HEK293 (cell line): ENCODE measurements around the gene CISH.
A peak's percentile ranks its signal among the peaks of the same experiment; 100 is the strongest.

Source experiments
- CTCF ChIA-PET: fragments of 350-600 bp; formaldehyde crosslinking; extraction: SDS; loops from one replicate; lab custom pipeline; 2021; ENCODE audit warnings: antibody characterized with exemption; lab: Yijun Ruan, JAX
- POLR2A ChIA-PET: fragments of 300-600 bp; formaldehyde crosslinking; extraction: SDS; loops from one replicate; lab custom pipeline; 2020; ENCODE audit warnings: antibody characterized with exemption, inconsistent platforms; lab: Yijun Ruan, JAX
- H3K27ac ChIP-seq: fragments of 200-500 bp; sonication (Bioruptor generic); 2 replicates; pipeline ENCODE4 v1.5.1; 2014; ENCODE audit warnings: low read depth, low read length, control low read depth, inconsistent platforms; ENCODE audit errors: extremely low read depth
- H3K36me3 ChIP-seq, 2 experiments: fragments of 200-500 bp in 1 of 2; sonication (Bioruptor generic) in 1 of 2; 1 replicate in 1 of 2; 2 replicates in 1 of 2; pipeline ENCODE4 v1.5.1; 2014 to 2017; ENCODE audit warnings: inconsistent platforms in 2 of 2, low read length in 2 of 2; ENCODE audit not compliant: control insufficient read depth in 2 of 2, insufficient read depth in 1 of 2
- H3K4me1 ChIP-seq: fragments of 200-500 bp; sonication (Bioruptor generic); 2 replicates; pipeline ENCODE4 v1.5.1; 2014; ENCODE audit warnings: mild to moderate bottlenecking, low read length, inconsistent platforms; ENCODE audit not compliant: control insufficient read depth, insufficient read depth
- H3K4me3 ChIP-seq: 2 replicates; pipeline ENCODE4 v1.5.1; 2011; ENCODE audit warnings: low read depth, mild to moderate bottlenecking, control low read depth, low read length, moderate library complexity
- H3K9me3 ChIP-seq: fragments of 200-500 bp; sonication (Bioruptor generic); 2 replicates; pipeline ENCODE4 v1.5.1; 2014; ENCODE audit warnings: low read depth, low read length, inconsistent platforms; ENCODE audit not compliant: control insufficient read depth, insufficient read depth
- EGR2 ChIP-seq: fragments of 450-650 bp; formaldehyde crosslinking; IDR thresholded peaks from 2 replicates; pipeline ENCODE4 v1.5.1; 2016; ENCODE audit warnings: low read depth, missing biosample characterization, missing genetic modification characterization
- GLIS1 ChIP-seq: fragments of 450-650 bp; formaldehyde crosslinking; IDR thresholded peaks from 2 replicates; pipeline ENCODE4 v1.5.1; 2016; ENCODE audit warnings: missing biosample characterization, missing genetic modification characterization
- HOXC10 ChIP-seq: sonication (generic); formaldehyde crosslinking; IDR thresholded peaks from 2 replicates; pipeline ENCODE4 v1.8.1; 2023; ENCODE audit warnings: mild to moderate bottlenecking, missing genetic modification reagents
- KLF8 ChIP-seq: fragments of 450-650 bp; formaldehyde crosslinking; IDR thresholded peaks from 2 replicates; pipeline ENCODE4 v1.5.1; 2016; ENCODE audit warnings: missing biosample characterization, missing genetic modification characterization
- MEIS1 ChIP-seq: sonication (generic); formaldehyde crosslinking; IDR thresholded peaks from 2 replicates; pipeline ENCODE4 v1.8.1; 2022; ENCODE audit warnings: missing genetic modification reagents, mild to moderate bottlenecking, borderline replicate concordance
- PBX3 ChIP-seq: sonication (generic); formaldehyde crosslinking; IDR thresholded peaks from 2 replicates; pipeline ENCODE4 v1.8.1; 2022; ENCODE audit warnings: mild to moderate bottlenecking, moderate library complexity, missing genetic modification reagents
- SCRT1 ChIP-seq: fragments of 450-650 bp; formaldehyde crosslinking; IDR thresholded peaks from 2 replicates; pipeline ENCODE4 v1.5.1; 2016; ENCODE audit warnings: missing biosample characterization, missing genetic modification characterization, borderline replicate concordance
- SCRT2 ChIP-seq: fragments of 450-650 bp; formaldehyde crosslinking; IDR thresholded peaks from 2 replicates; pipeline ENCODE4 v1.5.1; 2016; ENCODE audit warnings: missing biosample characterization, missing genetic modification characterization
- ZFHX2 ChIP-seq: fragments of 450-650 bp; formaldehyde crosslinking; conservative IDR thresholded peaks from 2 replicates; pipeline ENCODE4 v1.5.1; 2016; ENCODE audit warnings: missing biosample characterization, missing genetic modification characterization
- ZFP3 ChIP-seq: fragments of 450-650 bp; formaldehyde crosslinking; IDR thresholded peaks from 2 replicates; pipeline ENCODE4 v1.5.1; 2016; ENCODE audit warnings: low read depth, missing biosample characterization, missing genetic modification characterization
- ZNF132 ChIP-seq: fragments of 450-650 bp; formaldehyde crosslinking; IDR thresholded peaks from 2 replicates; pipeline ENCODE4 v1.5.1; 2017; ENCODE audit warnings: missing biosample characterization, missing genetic modification characterization, borderline replicate concordance
- ZNF266 ChIP-seq: fragments of 450-650 bp; formaldehyde crosslinking; IDR thresholded peaks from 2 replicates; pipeline ENCODE4 v1.5.1; 2016; ENCODE audit warnings: missing biosample characterization, missing genetic modification characterization, low read depth
- ZNF366 ChIP-seq: fragments of 450-650 bp; formaldehyde crosslinking; conservative IDR thresholded peaks from 2 replicates; pipeline ENCODE4 v1.5.1; 2016; ENCODE audit warnings: missing biosample characterization, missing genetic modification characterization
- ZNF404 ChIP-seq: fragments of 450-650 bp; formaldehyde crosslinking; IDR thresholded peaks from 2 replicates; pipeline ENCODE4 v1.5.1; 2017; ENCODE audit warnings: missing biosample characterization, missing genetic modification characterization
- ZNF426 ChIP-seq: fragments of 450-650 bp; formaldehyde crosslinking; IDR thresholded peaks from 2 replicates; pipeline ENCODE4 v1.5.1; 2017; ENCODE audit warnings: missing biosample characterization, missing genetic modification characterization, mild to moderate bottlenecking, inconsistent platforms, moderate library complexity
- ZNF433 ChIP-seq: fragments of 450-650 bp; formaldehyde crosslinking; IDR thresholded peaks from 2 replicates; pipeline ENCODE4 v1.5.1; 2016; ENCODE audit warnings: missing biosample characterization, missing genetic modification characterization, low read depth
- ZNF530 ChIP-seq: fragments of 450-650 bp; formaldehyde crosslinking; IDR thresholded peaks from 2 replicates; pipeline ENCODE4 v1.5.1; 2016; ENCODE audit warnings: low read depth, missing biosample characterization, missing genetic modification characterization
- ZNF544 ChIP-seq: fragments of 450-650 bp; formaldehyde crosslinking; IDR thresholded peaks from 2 replicates; pipeline ENCODE4 v1.5.0; 2017; ENCODE audit warnings: missing biosample characterization, missing genetic modification characterization
- ZNF600 ChIP-seq: fragments of 450-650 bp; formaldehyde crosslinking; IDR thresholded peaks from 2 replicates; pipeline ENCODE4 v1.5.1; 2016; ENCODE audit warnings: missing biosample characterization, missing genetic modification characterization
- ZNF677 ChIP-seq: fragments of 450-650 bp; IDR thresholded peaks from 2 replicates; pipeline ENCODE4 v1.5.0; 2018; ENCODE audit warnings: missing biosample characterization, mild to moderate bottlenecking, missing genetic modification characterization, moderate library complexity
- ZNF791 ChIP-seq: fragments of 450-650 bp; formaldehyde crosslinking; IDR thresholded peaks from 2 replicates; pipeline ENCODE4 v1.5.1; 2016; ENCODE audit warnings: missing biosample characterization, missing genetic modification characterization
- TF ChIP-seq, protein P1 (sequence below): fragments of 450-650 bp; formaldehyde crosslinking; IDR thresholded peaks from 2 replicates; pipeline ENCODE4 v1.5.1; 2017; ENCODE audit warnings: missing biosample characterization, mild to moderate bottlenecking, missing genetic modification characterization, moderate library complexity
- TF ChIP-seq, protein P2 (sequence below): fragments of 450-650 bp; formaldehyde crosslinking; conservative IDR thresholded peaks from 2 replicates; pipeline ENCODE4 v1.5.1; 2016; ENCODE audit warnings: low read depth, missing biosample characterization, missing genetic modification characterization

CISH gene

DNA sequence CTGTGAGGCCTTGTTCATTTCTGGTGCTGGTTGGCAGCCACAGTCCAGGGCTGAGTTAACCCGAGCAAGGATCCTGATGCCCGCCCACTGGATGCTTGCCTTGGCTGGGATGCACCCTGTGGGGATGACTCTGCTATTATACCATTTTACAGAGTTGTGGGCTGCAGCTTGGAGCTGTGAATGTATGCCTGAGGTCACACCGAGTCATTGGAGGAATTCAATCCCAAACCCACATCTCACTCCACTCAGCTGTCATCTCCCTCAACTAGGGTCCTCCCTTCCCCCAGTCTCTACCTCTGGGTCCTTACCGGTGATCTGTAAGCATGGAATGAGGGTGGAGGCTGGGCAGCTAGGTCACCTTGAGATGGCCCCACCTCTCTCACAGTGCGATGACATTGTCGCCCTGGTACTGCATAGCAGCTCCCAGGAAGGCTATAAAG lies 27.5 kb upstream of the CISH start:
- TF ChIP-seq ZFHX2 (tag by site-specific recombination) (peak; percentile 68), EGR2 (peak; percentile 70), PBX3 (CRISPR knock-in tag) (no peak)
- Histone ChIP-seq H3K27ac (no peak overlapping the region), H3K4me1 (no peaks in the 10 kb centered on the region), H3K9me3 (no peaks in the 10 kb centered on the region), H3K36me3 (peaks cover 0 to 29% of the 10 kb centered on the region in 2 experiments; a peak in 1 of 3 replicates), H3K4me3 (no peak overlapping the region)
- CTCF ChIA-PET: interaction anchor here (0.6 to 1.0 kb wide), 2 partner anchors 12 to 463 kb away, joined by 3 read pairs; no protein-coding TSS in a partner anchor
- POLR2A ChIA-PET: no interaction called here

- Histone ChIP-seq H3K4me3 (no peak overlapping the region), H3K4me1 (no peaks in the 10 kb centered on the region), H3K9me3 (no peaks in the 10 kb centered on the region), H3K27ac (no peak overlapping the region), H3K36me3 (peaks cover 0 to 18% of the 10 kb centered on the region in 2 experiments; a peak in 1 of 3 replicates)
- ChIA-PET CTCF (no interaction called here), POLR2A (no interaction called here)
- TF ChIP-seq, protein P1, sequence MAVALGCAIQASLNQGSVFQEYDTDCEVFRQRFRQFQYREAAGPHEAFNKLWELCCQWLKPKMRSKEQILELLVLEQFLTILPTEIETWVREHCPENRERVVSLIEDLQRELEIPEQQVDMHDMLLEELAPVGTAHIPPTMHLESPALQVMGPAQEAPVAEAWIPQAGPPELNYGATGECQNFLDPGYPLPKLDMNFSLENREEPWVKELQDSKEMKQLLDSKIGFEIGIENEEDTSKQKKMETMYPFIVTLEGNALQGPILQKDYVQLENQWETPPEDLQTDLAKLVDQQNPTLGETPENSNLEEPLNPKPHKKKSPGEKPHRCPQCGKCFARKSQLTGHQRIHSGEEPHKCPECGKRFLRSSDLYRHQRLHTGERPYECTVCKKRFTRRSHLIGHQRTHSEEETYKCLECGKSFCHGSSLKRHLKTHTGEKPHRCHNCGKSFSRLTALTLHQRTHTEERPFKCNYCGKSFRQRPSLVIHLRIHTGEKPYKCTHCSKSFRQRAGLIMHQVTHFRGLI (tag by site-specific recombination): no peak
- TF ChIP-seq KLF8 (tag by site-specific recombination): no peak
- TF ChIP-seq, protein P2, sequence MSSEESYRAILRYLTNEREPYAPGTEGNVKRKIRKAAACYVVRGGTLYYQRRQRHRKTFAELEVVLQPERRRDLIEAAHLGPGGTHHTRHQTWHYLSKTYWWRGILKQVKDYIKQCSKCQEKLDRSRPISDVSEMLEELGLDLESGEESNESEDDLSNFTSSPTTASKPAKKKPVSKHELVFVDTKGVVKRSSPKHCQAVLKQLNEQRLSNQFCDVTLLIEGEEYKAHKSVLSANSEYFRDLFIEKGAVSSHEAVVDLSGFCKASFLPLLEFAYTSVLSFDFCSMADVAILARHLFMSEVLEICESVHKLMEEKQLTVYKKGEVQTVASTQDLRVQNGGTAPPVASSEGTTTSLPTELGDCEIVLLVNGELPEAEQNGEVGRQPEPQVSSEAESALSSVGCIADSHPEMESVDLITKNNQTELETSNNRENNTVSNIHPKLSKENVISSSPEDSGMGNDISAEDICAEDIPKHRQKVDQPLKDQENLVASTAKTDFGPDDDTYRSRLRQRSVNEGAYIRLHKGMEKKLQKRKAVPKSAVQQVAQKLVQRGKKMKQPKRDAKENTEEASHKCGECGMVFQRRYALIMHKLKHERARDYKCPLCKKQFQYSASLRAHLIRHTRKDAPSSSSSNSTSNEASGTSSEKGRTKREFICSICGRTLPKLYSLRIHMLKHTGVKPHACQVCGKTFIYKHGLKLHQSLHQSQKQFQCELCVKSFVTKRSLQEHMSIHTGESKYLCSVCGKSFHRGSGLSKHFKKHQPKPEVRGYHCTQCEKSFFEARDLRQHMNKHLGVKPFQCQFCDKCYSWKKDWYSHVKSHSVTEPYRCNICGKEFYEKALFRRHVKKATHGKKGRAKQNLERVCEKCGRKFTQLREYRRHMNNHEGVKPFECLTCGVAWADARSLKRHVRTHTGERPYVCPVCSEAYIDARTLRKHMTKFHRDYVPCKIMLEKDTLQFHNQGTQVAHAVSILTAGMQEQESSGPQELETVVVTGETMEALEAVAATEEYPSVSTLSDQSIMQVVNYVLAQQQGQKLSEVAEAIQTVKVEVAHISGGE: no peak
- no peak for TF ChIP-seq ZNF404 (tag by site-specific recombination)
- peak; percentile 89 for TF ChIP-seq EGR2
- TF ChIP-seq SCRT2 (tag by site-specific recombination): 0 out of 2 replicates have a peak, but pooled peaks have one; percentile 37
- TF ChIP-seq ZFHX2 (tag by site-specific recombination): peak; percentile 78
- TF ChIP-seq ZNF600 (tag by site-specific recombination): peak; percentile 37; the same call in 1 of the 2 replicates
- no peak for TF ChIP-seq ZNF426 (tag by site-specific recombination)
- TF ChIP-seq ZNF366 (tag by site-specific recombination): no peak
- no peak for TF ChIP-seq ZNF266 (tag by site-specific recombination)
- no peak for TF ChIP-seq SCRT1 (tag by site-specific recombination)
- no peak for TF ChIP-seq HOXC10
Observed at GRCh38 chr3:50637945-50638344, 26.4 kb upstream of the CISH start.

DNA sequence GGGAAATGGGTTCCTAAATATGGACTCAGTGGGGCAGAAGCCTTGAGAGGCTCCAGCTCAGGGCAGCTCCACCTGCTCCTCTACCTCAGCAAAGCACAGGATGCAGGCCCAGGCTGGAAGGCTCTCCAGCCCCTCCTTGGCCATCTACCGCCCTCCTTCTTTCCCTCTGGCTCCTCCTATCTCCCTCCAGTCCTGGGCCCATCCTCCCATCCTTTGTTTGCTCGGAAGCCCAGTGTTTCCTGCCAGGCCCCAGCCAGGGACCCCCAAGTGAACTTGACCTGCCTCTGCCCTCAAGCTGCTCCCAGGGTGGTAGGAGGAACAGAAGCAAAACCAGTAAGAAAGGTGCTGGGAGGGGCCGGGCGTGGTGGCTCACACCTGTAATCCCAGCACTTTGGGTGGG lies 25.4 kb upstream of the CISH start:
- H3K4me3 ChIP-seq: no peak overlapping the region
- H3K9me3 ChIP-seq: no peaks in the 10 kb centered on the region
- peaks cover 2% of the 10 kb centered on the region for H3K4me1 ChIP-seq
- H3K36me3 ChIP-seq: peaks cover 0 to 13% of the 10 kb centered on the region in 2 experiments; a peak in 1 of 3 replicates
- POLR2A ChIA-PET: no interaction called here
- H3K27ac ChIP-seq: no peak overlapping the region
- CTCF ChIA-PET: no interaction called here
- TF ChIP-seq ZNF544 (tag by site-specific recombination) (no peak), ZNF677 (tag by site-specific recombination) (no peak), ZNF433 (tag by site-specific recombination) (no peak), ZNF132 (no peak), GLIS1 (no peak), HOXC10 (no peak), MEIS1 (no peak), ZNF404 (tag by site-specific recombination) (no peak), ZNF791 (tag by site-specific recombination) (no peak), ZFP3 (tag by site-specific recombination) (no peak), ZNF266 (tag by site-specific recombination) (no peak), ZNF530 (tag by site-specific recombination) (no peak)
